ENCODE results near the gene ZDHHC1. TPM values are rescaled to one million over a fixed set of nuclear protein-coding genes. Genes with fewer than 3 reads are reported as not detected.

ZDHHC1 gene
- total and polyA plus RNA-seq, 2 experiments from 2014 or later, result 18.7 to 22.4 TPM

DNA sequence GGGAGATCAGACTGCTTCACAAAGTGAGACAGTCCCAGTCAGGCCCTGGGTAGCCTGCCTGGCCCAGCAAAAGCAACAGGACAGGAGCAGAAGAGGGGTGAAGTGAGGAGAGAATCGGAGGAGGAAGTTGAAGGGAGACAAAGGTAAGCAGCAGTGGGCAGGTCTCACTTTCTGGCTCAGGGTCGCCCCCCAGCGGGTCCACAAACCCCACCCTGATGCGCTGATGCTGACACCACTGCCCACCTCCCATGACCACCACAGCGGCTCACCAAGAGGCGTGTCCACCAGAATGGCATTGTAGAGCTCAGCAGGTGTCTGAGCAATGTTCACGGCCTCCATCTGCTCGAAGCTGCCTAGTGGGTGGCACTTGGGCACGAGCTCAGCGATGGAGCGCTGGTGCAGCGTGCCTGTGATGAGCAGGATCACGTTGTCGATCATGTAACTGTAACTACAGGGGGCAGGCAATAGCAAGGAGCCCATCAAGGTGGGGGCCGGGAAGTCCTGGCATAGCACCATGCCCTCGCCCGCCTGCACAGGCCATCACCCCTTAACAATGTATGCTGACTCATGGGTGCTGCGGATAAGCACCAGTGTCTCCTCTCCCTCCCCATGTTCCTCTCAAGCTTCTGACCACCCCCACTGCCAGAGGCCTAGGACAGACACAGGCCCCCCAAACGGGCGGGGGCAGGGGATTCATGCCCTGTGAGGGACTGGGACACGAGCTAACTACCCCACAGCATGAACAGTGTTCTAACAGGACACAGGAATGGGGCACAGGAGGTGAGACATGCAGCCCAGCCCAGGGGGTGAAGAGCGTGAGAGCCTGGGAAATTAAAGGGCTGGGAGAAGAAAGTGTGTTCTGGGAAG, 28.2 kb upstream of the ZDHHC1 start:
- H3K4me1 ChIP-seq (ENCODE audit: low read depth), result peaks cover 10% of the 10 kb centered on the region
- H3K9me3 ChIP-seq (ENCODE audit: low read depth), result no peaks in the 10 kb centered on the region
- H3K27ac ChIP-seq, result no peak overlapping the region
- TF ChIP-seq, protein P1, sequence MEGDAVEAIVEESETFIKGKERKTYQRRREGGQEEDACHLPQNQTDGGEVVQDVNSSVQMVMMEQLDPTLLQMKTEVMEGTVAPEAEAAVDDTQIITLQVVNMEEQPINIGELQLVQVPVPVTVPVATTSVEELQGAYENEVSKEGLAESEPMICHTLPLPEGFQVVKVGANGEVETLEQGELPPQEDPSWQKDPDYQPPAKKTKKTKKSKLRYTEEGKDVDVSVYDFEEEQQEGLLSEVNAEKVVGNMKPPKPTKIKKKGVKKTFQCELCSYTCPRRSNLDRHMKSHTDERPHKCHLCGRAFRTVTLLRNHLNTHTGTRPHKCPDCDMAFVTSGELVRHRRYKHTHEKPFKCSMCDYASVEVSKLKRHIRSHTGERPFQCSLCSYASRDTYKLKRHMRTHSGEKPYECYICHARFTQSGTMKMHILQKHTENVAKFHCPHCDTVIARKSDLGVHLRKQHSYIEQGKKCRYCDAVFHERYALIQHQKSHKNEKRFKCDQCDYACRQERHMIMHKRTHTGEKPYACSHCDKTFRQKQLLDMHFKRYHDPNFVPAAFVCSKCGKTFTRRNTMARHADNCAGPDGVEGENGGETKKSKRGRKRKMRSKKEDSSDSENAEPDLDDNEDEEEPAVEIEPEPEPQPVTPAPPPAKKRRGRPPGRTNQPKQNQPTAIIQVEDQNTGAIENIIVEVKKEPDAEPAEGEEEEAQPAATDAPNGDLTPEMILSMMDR (IDR thresholded peaks at IDR 0.05; ENCODE audit: low read depth, low read length), result no peak
- H3K36me3 ChIP-seq, result no peaks in the 10 kb centered on the region
- no peak overlapping the region for H3K4me3 ChIP-seq
- DNase-seq (ENCODE audit: low read depth in 1 of 2, low spot score in 1 of 2), result no peak
- no peaks in the 10 kb centered on the region for H3K27me3 ChIP-seq

DNA sequence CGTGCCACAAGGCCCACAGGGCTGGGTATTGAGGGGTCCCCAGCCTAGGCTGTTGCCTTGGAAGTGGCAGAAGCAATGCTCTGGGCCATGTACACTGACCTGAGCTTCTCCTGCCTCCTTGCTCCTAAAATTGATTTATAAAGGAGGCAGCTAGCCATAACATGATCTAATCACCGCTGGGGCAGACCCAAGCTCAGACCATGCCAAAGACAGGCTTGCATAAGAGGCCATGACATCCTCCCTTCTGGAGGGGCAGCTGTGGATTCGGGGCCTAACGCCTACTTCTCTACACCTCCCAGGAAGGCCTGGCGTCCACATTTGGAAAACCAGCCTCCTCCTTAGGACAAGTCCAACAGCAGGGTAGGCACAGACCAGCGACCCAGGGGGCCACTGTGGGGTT, 27.0 kb upstream of the ZDHHC1 start:
- Histone ChIP-seq H3K27me3 (no peaks in the 10 kb centered on the region), H3K36me3 (peaks cover 3% of the 10 kb centered on the region), H3K4me1 (ENCODE audit: low read depth) (no peaks in the 10 kb centered on the region), H3K9me3 (ENCODE audit: low read depth) (no peaks in the 10 kb centered on the region), H3K27ac (no peak overlapping the region), H3K4me3 (no peak overlapping the region)
- DNase-seq (ENCODE audit: low read depth in 1 of 2, low spot score in 1 of 2), result no peak
- TF ChIP-seq, protein P1 (IDR thresholded peaks at IDR 0.05; ENCODE audit: low read depth, low read length), result no peak

DNA sequence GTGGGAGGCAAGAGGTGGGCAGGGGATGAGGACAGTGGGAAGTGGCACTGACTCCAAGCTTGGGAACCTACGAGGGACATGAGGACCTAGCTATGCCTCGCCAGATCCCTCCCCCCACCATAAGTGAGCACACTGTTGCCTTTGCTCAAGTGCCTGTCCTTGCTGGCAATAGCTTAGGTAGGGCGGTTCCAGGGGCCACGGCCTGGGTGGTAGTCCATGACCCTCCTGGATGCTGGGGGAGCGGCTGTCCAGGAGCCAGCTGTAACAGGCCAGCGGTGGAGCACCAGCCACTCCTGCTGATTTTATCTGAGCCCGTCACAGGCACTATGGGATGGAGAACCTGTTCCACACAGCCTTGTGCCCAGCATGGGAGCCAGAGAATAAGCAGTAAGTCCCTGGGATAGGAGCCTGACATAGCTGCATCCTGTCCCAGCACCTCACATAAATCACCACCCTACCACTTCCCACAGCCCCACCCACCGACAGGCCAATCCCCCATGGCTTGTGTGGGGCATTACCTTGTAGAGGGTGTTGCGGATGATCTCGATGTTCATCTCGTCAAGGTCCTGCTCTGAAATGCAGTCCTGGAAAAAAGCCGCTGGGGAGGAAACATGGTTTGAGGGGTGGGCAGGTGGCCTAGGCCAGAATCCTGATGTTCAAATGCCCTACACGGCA, 26.4 kb upstream of the ZDHHC1 start:
- H3K4me3 ChIP-seq, result no peak overlapping the region
- TF ChIP-seq, protein P1 (IDR thresholded peaks at IDR 0.05; ENCODE audit: low read depth, low read length), result no peak
- no peaks in the 10 kb centered on the region for H3K4me1 ChIP-seq (ENCODE audit: low read depth)
- H3K36me3 ChIP-seq, result peaks cover 3% of the 10 kb centered on the region
- DNase-seq (ENCODE audit: low read depth in 1 of 2, low spot score in 1 of 2), result no peak
- no peak overlapping the region for H3K27ac ChIP-seq
- no peaks in the 10 kb centered on the region for H3K27me3 ChIP-seq
- no peaks in the 10 kb centered on the region for H3K9me3 ChIP-seq (ENCODE audit: low read depth)

DNA sequence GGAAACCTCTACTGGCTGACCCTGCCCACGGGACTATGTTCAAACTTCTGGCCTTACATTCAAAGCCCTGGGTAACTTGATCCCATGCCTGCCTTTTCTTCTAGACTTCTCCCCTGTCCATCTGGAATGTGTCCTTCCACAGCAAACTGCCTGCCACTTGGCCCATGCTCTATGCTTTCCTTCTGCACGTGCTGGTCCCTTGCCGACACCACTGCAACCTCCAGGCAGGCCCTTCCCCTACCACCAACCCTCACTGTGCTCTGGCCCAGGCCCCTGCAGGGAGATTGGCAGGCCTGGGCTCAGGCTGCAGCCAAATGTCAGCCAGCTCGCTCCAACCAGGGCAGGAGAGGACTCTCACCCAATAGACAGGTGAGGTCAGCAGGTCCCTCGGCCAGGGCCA, 25.6 kb upstream of the ZDHHC1 start:
- TF ChIP-seq, protein P1 (IDR thresholded peaks at IDR 0.05; ENCODE audit: low read depth, low read length), result no peak
- Histone ChIP-seq H3K4me3 (no peak overlapping the region), H3K9me3 (ENCODE audit: low read depth) (no peaks in the 10 kb centered on the region), H3K36me3 (peaks cover 3% of the 10 kb centered on the region), H3K27me3 (no peaks in the 10 kb centered on the region), H3K4me1 (ENCODE audit: low read depth) (no peaks in the 10 kb centered on the region), H3K27ac (no peak overlapping the region)
- no peak for DNase-seq (ENCODE audit: low read depth in 1 of 2, low spot score in 1 of 2)

DNA sequence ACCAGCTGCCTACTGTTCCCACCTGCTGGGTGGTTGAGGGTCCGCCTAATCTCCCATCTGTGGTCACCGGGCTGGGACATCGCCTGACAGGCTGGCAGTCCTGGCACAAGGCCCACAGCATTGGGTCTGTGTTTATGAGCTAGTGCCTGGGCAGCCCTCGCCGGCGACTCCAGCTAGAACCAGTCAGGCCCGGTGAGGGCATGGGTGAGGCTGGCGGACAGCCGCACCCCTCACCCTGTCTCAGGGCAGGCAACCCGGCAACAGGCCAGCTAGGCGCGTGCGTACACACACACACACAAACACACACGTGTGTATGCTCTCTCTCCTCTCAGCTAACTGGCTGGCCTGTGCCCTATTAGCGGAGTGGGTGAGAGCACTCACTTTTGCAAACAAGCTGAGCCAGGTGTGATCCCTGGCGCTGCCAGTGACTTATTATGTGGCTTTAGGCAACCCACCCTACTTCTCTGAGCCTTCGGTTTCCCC, 25.0 kb upstream of the ZDHHC1 start:
- Histone ChIP-seq H3K4me1 (ENCODE audit: low read depth) (no peaks in the 10 kb centered on the region), H3K27me3 (no peaks in the 10 kb centered on the region)

More for the DNA sequence above, 25.0 kb upstream of the ZDHHC1 start:
- no peak for DNase-seq (ENCODE audit: low read depth in 1 of 2, low spot score in 1 of 2)
- Histone ChIP-seq H3K27ac (no peak overlapping the region), H3K36me3 (peaks cover 3% of the 10 kb centered on the region), H3K4me3 (no peak overlapping the region), H3K9me3 (ENCODE audit: low read depth) (no peaks in the 10 kb centered on the region)
- TF ChIP-seq, protein P1 (IDR thresholded peaks at IDR 0.05; ENCODE audit: low read depth, low read length), result no peak
